ENCODE results near the gene NHSL2. TPM values are rescaled to one million over a fixed set of nuclear protein-coding genes. Genes with fewer than 3 reads are reported as not detected.

NHSL2 gene
- total RNA-seq, 1 experiment from 2014 or later, result not detected

- no peak for DNase-seq
- ChIA-PET POLR2A (ENCODE audit: unreplicated experiment) (no interaction called here), CTCF (no interaction called here)
- Histone ChIP-seq H3K9me2 (ENCODE audit: insufficient read depth) (no peaks in the 10 kb centered on the region), H3K4me2 (no peak overlapping the region), H3K9me3 (ENCODE audit: insufficient read depth, low read depth) (no peaks in the 10 kb centered on the region), H2AFZ (no peak overlapping the region), H3K36me3 (ENCODE audit: low read depth) (no peaks in the 10 kb centered on the region), H3K4me1 (replicated peaks; ENCODE audit: insufficient read depth) (peaks cover 25% of the 10 kb centered on the region), H3K27ac (no peak overlapping the region), H3K4me3 (no peak overlapping the region), H3F3A (ENCODE audit: insufficient read depth, low read depth) (peaks cover 11% of the 10 kb centered on the region; the same call in 1 of the 2 replicates), H4K20me1 (ENCODE audit: insufficient read depth) (no peaks in the 10 kb centered on the region), H3K27me3 (ENCODE audit: insufficient read depth, low read depth) (no peaks in the 10 kb centered on the region), H3K79me2 (ENCODE audit: low read depth) (no peaks in the 10 kb centered on the region)
- intact Hi-C loops (cut with micrococcal nuclease; ENCODE audit: unreplicated experiment), result no loop called here
- BruUV-seq (replicated peaks), result no TSS peak
- no peak for TF ChIP-seq CTCF (conservative IDR thresholded peaks at IDR 0.05)
- TF ChIP-seq EZH2 (IDR thresholded peaks at IDR 0.05; ENCODE audit: low read depth), result no peak
Measured at GRCh38 chrX:72027914-72028307, 117.3 kb downstream of the NHSL2 start.

GRCh38 chrX:72028701-72029470, 118.2 kb downstream of the NHSL2 start:
- no peak for TF ChIP-seq CTCF (conservative IDR thresholded peaks at IDR 0.05)
- intact Hi-C loops (cut with micrococcal nuclease; ENCODE audit: unreplicated experiment), result no loop called here
- POLR2A ChIA-PET (ENCODE audit: unreplicated experiment), result no interaction called here

GRCh38 chrX:72029483-72030411, 119.1 kb downstream of the NHSL2 start:
- Histone ChIP-seq H3K4me3 (no peak overlapping the region), H2AFZ (no peak overlapping the region), H3K27ac (peak overlapping the region; percentile 27), H3K79me2 (ENCODE audit: low read depth) (no peaks in the 10 kb centered on the region), H3K9me2 (ENCODE audit: insufficient read depth) (no peaks in the 10 kb centered on the region), H3K9me3 (ENCODE audit: insufficient read depth, low read depth) (no peaks in the 10 kb centered on the region), H4K20me1 (ENCODE audit: insufficient read depth) (no peaks in the 10 kb centered on the region), H3K4me1 (replicated peaks; ENCODE audit: insufficient read depth) (peaks cover 25% of the 10 kb centered on the region), H3K27me3 (ENCODE audit: insufficient read depth, low read depth) (no peaks in the 10 kb centered on the region), H3F3A (ENCODE audit: insufficient read depth, low read depth) (peaks cover 11% of the 10 kb centered on the region; the same call in 1 of the 2 replicates), H3K36me3 (ENCODE audit: low read depth) (no peaks in the 10 kb centered on the region), H3K4me2 (peak overlapping the region; percentile 41)
- intact Hi-C loops (cut with micrococcal nuclease; ENCODE audit: unreplicated experiment), result no loop called here
- peak; percentile 40 to 77 for DNase-seq
- POLR2A ChIA-PET (ENCODE audit: unreplicated experiment), result interaction anchor here (0.6 kb wide), 1 partner anchor 47 kb away, joined by 4 read pairs; no protein-coding TSS in a partner anchor
- CTCF ChIA-PET, result no interaction called here
- BruUV-seq (replicated peaks), result no TSS peak
- TF ChIP-seq EZH2 (IDR thresholded peaks at IDR 0.05; ENCODE audit: low read depth) (no peak), CTCF (conservative IDR thresholded peaks at IDR 0.05) (no peak)

More at GRCh38 chrX:72028701-72029470, 118.2 kb downstream of the NHSL2 start:
- H3K79me2 ChIP-seq (ENCODE audit: low read depth), result no peaks in the 10 kb centered on the region
- no peak overlapping the region for H3K4me3 ChIP-seq
- no peaks in the 10 kb centered on the region for H4K20me1 ChIP-seq (ENCODE audit: insufficient read depth)
- 0 out of 2 replicates have a peak overlapping the region, but pooled peaks have one; percentile 27 for H3K27ac ChIP-seq
- CTCF ChIA-PET, result no interaction called here
- H3F3A ChIP-seq (ENCODE audit: insufficient read depth, low read depth), result peaks cover 11% of the 10 kb centered on the region; the same call in 1 of the 2 replicates
- DNase-seq, result no peak
- BruUV-seq (replicated peaks), result no TSS peak
- H3K36me3 ChIP-seq (ENCODE audit: low read depth), result no peaks in the 10 kb centered on the region
- no peaks in the 10 kb centered on the region for H3K9me2 ChIP-seq (ENCODE audit: insufficient read depth)
- H3K4me2 ChIP-seq, result peak overlapping the region; percentile 41
- H3K4me1 ChIP-seq (replicated peaks; ENCODE audit: insufficient read depth), result peaks cover 25% of the 10 kb centered on the region
- no peaks in the 10 kb centered on the region for H3K9me3 ChIP-seq (ENCODE audit: insufficient read depth, low read depth)
- H3K27me3 ChIP-seq (ENCODE audit: insufficient read depth, low read depth), result no peaks in the 10 kb centered on the region
- no peak overlapping the region for H2AFZ ChIP-seq

Measured in PC-9 (cell line).